Neuronal stem cell (in vitro differentiated cells): ENCODE results near the gene B3GALT2.

Experiments used
- DNase-seq: peaks from one replicate; pipeline ENCODE4 v3.0.0-alpha.2; 2013; ENCODE audit warnings: low spot score
- H2AFZ ChIP-seq: one replicate; pipeline ENCODE4 v1.6.1; 2013; ENCODE audit warnings: mild to moderate bottlenecking, low read length, inconsistent platforms
- H2AK5ac ChIP-seq: 2 replicates; pipeline ENCODE4 v1.6.1; 2013; ENCODE audit warnings: low read depth, mild to moderate bottlenecking, inconsistent platforms, low read length, moderate library complexity, mixed read lengths
- H2BK120ac ChIP-seq: 2 replicates; pipeline ENCODE4 v1.6.1; 2013; ENCODE audit warnings: low read depth, mild to moderate bottlenecking, inconsistent platforms, low read length, moderate library complexity, mixed read lengths
- H2BK12ac ChIP-seq: one replicate; pipeline ENCODE4 v1.6.1; 2013; ENCODE audit warnings: low read length, inconsistent platforms
- H2BK15ac ChIP-seq: 2 replicates; pipeline ENCODE4 v1.6.1; 2013; ENCODE audit warnings: mild to moderate bottlenecking, low read length, inconsistent platforms, mixed read lengths
- H2BK5ac ChIP-seq: one replicate; pipeline ENCODE4 v1.6.1; 2013; ENCODE audit warnings: inconsistent platforms, mild to moderate bottlenecking, low read length, moderate library complexity
- H3K14ac ChIP-seq: one replicate; pipeline ENCODE4 v1.6.1; 2013; ENCODE audit warnings: low read length, inconsistent platforms
- H3K18ac ChIP-seq: 2 replicates; pipeline ENCODE4 v1.6.1; 2013; ENCODE audit warnings: low read length, inconsistent platforms
- H3K23ac ChIP-seq: 2 replicates; pipeline ENCODE4 v1.6.1; 2013; ENCODE audit warnings: low read depth, mild to moderate bottlenecking, mixed read lengths, low read length, inconsistent platforms; ENCODE audit not compliant: poor library complexity
- H3K27ac ChIP-seq: replicated peaks from 3 replicates; pipeline ENCODE4 v1.5.1; 2013; ENCODE audit warnings: low read length, inconsistent platforms
- H3K27me3 ChIP-seq, 3 experiments: 2 replicates each; pipeline ENCODE4 v1.6.1; 2013; ENCODE audit warnings: low read length in 3 of 3, mild to moderate bottlenecking in 2 of 3, inconsistent platforms in 1 of 3, low read depth in 1 of 3, mixed read lengths in 1 of 3, moderate library complexity in 1 of 3; ENCODE audit not compliant: control insufficient read depth in 3 of 3, insufficient read depth in 3 of 3
- H3K36me3 ChIP-seq, 2 donors: replicated peaks in 1 of 2; 2 replicates each; pipeline ENCODE4 v1.6.1; 2013; ENCODE audit warnings: low read length in 2 of 2; ENCODE audit not compliant: control insufficient read depth in 2 of 2, insufficient read depth in 2 of 2
- H3K4ac ChIP-seq: 2 replicates; pipeline ENCODE4 v1.6.1; 2013; ENCODE audit warnings: inconsistent platforms, mild to moderate bottlenecking, low read length, moderate library complexity
- H3K4me1 ChIP-seq, 2 donors: 1 replicate in 1 of 2; 2 replicates in 1 of 2; pipeline ENCODE4 v1.6.1; 2013; ENCODE audit warnings: low read length in 2 of 2, low read depth in 1 of 2; ENCODE audit not compliant: control insufficient read depth in 2 of 2, insufficient read depth in 1 of 2
- H3K4me2 ChIP-seq: one replicate; pipeline ENCODE4 v1.6.1; 2013; ENCODE audit warnings: mild to moderate bottlenecking, low read length, inconsistent platforms; ENCODE audit not compliant: insufficient read depth, poor library complexity, severe bottlenecking
- H3K4me3 ChIP-seq, 2 donors: 2 replicates each; pipeline ENCODE4 v1.5.1; 2013; ENCODE audit warnings: low read length in 2 of 2, mild to moderate bottlenecking in 2 of 2, inconsistent platforms in 1 of 2, moderate library complexity in 1 of 2
- H3K79me1 ChIP-seq: one replicate; pipeline ENCODE4 v1.6.1; 2013; ENCODE audit warnings: low read depth, mild to moderate bottlenecking, inconsistent platforms, low read length, moderate library complexity
- H3K9ac ChIP-seq: one replicate; pipeline ENCODE4 v1.6.1; 2013; ENCODE audit warnings: mild to moderate bottlenecking, low read depth, low read length, inconsistent platforms; ENCODE audit not compliant: poor library complexity
- H3K9me3 ChIP-seq, 2 donors: replicated peaks in 1 of 2; 2 replicates each; pipeline versions ENCODE3 to v1.6.1; 2013; ENCODE audit warnings: low read length in 2 of 2, mild to moderate bottlenecking in 2 of 2, inconsistent platforms in 1 of 2, low read depth in 1 of 2, mixed read lengths in 1 of 2, moderate library complexity in 1 of 2; ENCODE audit not compliant: control insufficient read depth in 2 of 2, insufficient read depth in 1 of 2
- H4K8ac ChIP-seq: one replicate; pipeline ENCODE4 v1.6.1; 2013; ENCODE audit warnings: low read depth, mild to moderate bottlenecking, inconsistent platforms, low read length, moderate library complexity
- H4K91ac ChIP-seq: one replicate; pipeline ENCODE4 v1.6.1; 2013; ENCODE audit warnings: low read length, low read depth, mild to moderate bottlenecking, inconsistent platforms; ENCODE audit not compliant: poor library complexity
- WGBS, 2 donors: extraction: QIAGEN DNeasy Blood & Tissue Kit; methylation state at CpG; one replicate each; pipeline ENCODE4 v1.1.7; 2013; ENCODE audit warnings: missing lambda C conversion rate in 2 of 2, mixed read lengths in 1 of 2; ENCODE audit not compliant: insufficient read length in 2 of 2, insufficient replicate concordance in 1 of 2; ENCODE audit errors: extremely low coverage in 2 of 2; 5-methylcytosine and 5-hydroxymethylcytosine counted together

B3GALT2 gene

GRCh38 chr1:193184776-193185175 is 1.6 kb downstream of the B3GALT2 start:
- WGBS, 2 donors, result no CpG with 5 or more reads among the region's 1 CpG
- Histone ChIP-seq H3K27ac (no peak overlapping the region), H3K4me2 (no peak overlapping the region), H2BK5ac (no peak overlapping the region), H3K14ac (no peak overlapping the region), H3K9ac (no peak overlapping the region), H3K18ac (no peak overlapping the region), H3K79me1 (no peaks in the 10 kb centered on the region), H4K8ac (no peak overlapping the region), H3K27me3 (no peaks in the 10 kb centered on the region), H3K4me1 (peaks cover 4 to 11% of the 10 kb centered on the region in 2 donors), H3K4ac (no peak overlapping the region), H2AFZ (no peak overlapping the region), H2BK120ac (no peak overlapping the region), H2BK12ac (no peak overlapping the region), H2AK5ac (no peak overlapping the region), H3K9me3 (no peaks in the 10 kb centered on the region), H3K4me3 (no peak overlapping the region), H3K36me3 (no peaks in the 10 kb centered on the region), H2BK15ac (no peak overlapping the region), H3K23ac (no peak overlapping the region), H4K91ac (no peak overlapping the region)
- DNase-seq, result no peak

DNA sequence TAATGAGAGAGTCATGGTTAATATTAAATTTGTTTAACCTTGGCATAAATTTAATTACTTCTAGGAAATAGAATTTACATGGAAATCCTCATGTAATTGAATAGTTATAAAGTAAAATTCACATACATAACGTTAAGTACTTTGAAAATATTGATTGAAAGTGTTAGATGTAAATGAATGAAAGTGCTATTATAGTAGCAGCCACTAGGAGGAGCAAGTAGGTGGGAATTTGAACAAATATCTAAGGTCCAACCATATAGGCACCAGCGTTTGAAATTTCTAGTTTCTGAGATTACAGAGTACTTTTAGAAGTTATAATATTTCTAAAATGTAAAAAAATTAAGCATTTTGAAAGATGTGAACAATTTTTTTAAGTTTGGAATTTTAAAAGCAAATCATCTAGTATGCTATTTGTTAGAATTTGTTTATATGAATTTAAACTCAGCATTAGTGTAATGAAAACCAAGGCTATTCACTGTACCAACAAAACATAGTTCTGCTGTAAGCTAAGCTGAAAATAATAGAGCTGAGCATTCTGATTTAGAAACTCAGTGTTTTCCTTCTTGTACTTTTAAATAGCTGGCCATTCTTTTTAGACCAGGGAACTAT is 3.3 kb downstream of the B3GALT2 start:
- DNase-seq, result peak; percentile 37
- no peak overlapping the region for H2BK120ac ChIP-seq

DNA sequence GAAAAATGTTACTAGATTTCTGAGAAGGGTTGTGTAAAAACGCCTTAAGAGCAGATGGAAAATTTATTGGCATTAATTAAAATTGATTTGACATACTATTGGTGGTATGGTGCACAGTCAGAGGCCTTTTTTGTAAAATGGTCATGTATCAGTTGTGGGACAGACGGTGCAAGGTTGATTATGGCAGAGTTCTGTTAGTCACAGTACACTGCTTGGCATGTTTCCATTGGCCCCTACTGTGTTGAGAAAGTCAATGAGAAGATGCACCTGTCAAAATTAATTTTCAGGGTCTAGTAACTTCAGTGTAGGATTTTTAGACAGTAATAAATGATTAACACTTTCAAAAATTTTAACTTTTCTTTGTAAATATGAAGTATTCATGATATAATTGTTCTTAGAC is 4.4 kb downstream of the B3GALT2 start:
- Histone ChIP-seq H2BK120ac (no peak overlapping the region), H3K4ac (no peak overlapping the region), H2AFZ (no peak overlapping the region), H4K8ac (no peak overlapping the region), H3K14ac (no peak overlapping the region), H3K27me3 (no peaks in the 10 kb centered on the region), H3K23ac (no peak overlapping the region), H3K9me3 (no peaks in the 10 kb centered on the region), H3K4me1 (peaks cover 4 to 11% of the 10 kb centered on the region in 2 donors), H2AK5ac (no peak overlapping the region), H3K79me1 (no peaks in the 10 kb centered on the region), H3K4me2 (no peak overlapping the region), H4K91ac (no peak overlapping the region), H3K9ac (no peak overlapping the region), H2BK5ac (no peak overlapping the region), H3K4me3 (no peak overlapping the region), H3K18ac (no peak overlapping the region), H2BK12ac (no peak overlapping the region), H3K36me3 (no peaks in the 10 kb centered on the region), H3K27ac (no peak overlapping the region), H2BK15ac (no peak overlapping the region)
- WGBS, 2 donors, result 100% methylated on average over 1 of the region's 2 CpGs; no CpG with 5 or more reads in 1 of the 2 donors
- DNase-seq, result no peak

More for the DNA sequence above, 3.3 kb downstream of the B3GALT2 start:
- no peak overlapping the region for H2BK15ac ChIP-seq
- H3K4me1 ChIP-seq, result peaks cover 4 to 11% of the 10 kb centered on the region in 2 donors
- H3K14ac ChIP-seq, result no peak overlapping the region
- H3K36me3 ChIP-seq, result no peaks in the 10 kb centered on the region
- no peak overlapping the region for H2AFZ ChIP-seq
- no peak overlapping the region for H2AK5ac ChIP-seq
- no peak overlapping the region for H4K91ac ChIP-seq
- no peaks in the 10 kb centered on the region for H3K79me1 ChIP-seq
- no CpG with 5 or more reads among the region's 2 CpGs for WGBS, 2 donors
- no peak overlapping the region for H2BK12ac ChIP-seq
- H3K27ac ChIP-seq, result no peak overlapping the region
- H3K4ac ChIP-seq, result no peak overlapping the region
- no peak overlapping the region for H3K23ac ChIP-seq
- H4K8ac ChIP-seq, result no peak overlapping the region
- no peak overlapping the region for H3K18ac ChIP-seq
- H2BK5ac ChIP-seq, result no peak overlapping the region
- no peak overlapping the region for H3K9ac ChIP-seq
- no peaks in the 10 kb centered on the region for H3K27me3 ChIP-seq
- no peak overlapping the region for H3K4me2 ChIP-seq
- H3K9me3 ChIP-seq, result no peaks in the 10 kb centered on the region
- H3K4me3 ChIP-seq, result no peak overlapping the region

DNA sequence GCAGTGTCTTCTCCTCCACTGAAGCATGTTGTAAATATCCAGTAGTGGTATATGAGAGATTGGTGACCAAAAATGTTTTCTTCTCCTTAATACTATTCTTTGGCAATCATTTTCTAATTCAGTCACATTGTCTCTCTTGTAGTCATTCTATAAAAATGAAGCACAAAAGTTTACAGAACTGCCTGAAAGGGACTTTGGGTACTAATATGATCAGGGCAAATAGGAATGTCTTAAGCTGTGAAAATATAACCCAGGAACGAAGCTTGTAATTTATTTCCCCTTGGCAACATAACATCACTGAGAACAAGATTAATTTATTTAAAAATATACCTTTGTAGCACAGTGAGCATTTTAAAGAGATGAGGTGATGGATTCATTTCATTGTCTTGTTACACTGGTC is 4.9 kb downstream of the B3GALT2 start:
- Histone ChIP-seq H3K4ac (no peak overlapping the region), H4K91ac (no peak overlapping the region), H3K14ac (no peak overlapping the region), H3K79me1 (no peaks in the 10 kb centered on the region), H3K4me3 (no peak overlapping the region), H3K23ac (no peak overlapping the region), H2BK15ac (no peak overlapping the region), H3K4me1 (peaks cover 4 to 8% of the 10 kb centered on the region in 2 donors), H2AK5ac (no peak overlapping the region), H3K18ac (no peak overlapping the region), H3K27me3 (no peaks in the 10 kb centered on the region), H2AFZ (no peak overlapping the region), H3K36me3 (no peaks in the 10 kb centered on the region), H3K9me3 (no peaks in the 10 kb centered on the region), H3K4me2 (no peak overlapping the region), H2BK12ac (no peak overlapping the region), H3K9ac (no peak overlapping the region), H2BK120ac (no peak overlapping the region), H4K8ac (no peak overlapping the region), H2BK5ac (no peak overlapping the region), H3K27ac (no peak overlapping the region)
- no CpG with 5 or more reads among the region's 1 CpG for WGBS, 2 donors
- no peak for DNase-seq
